GM18519 (cell line): ENCODE measurements around the gene DEPP1.

Experiments
- ATAC-seq: cut with Tn5 transposase; IDR thresholded peaks from one replicate; pipeline ENCODE4 v1.9.1; 2021; ENCODE audit warnings: mild to moderate bottlenecking, moderate library complexity; ENCODE audit not compliant: unreplicated experiment, low FRiP score

DEPP1 gene

DNA sequence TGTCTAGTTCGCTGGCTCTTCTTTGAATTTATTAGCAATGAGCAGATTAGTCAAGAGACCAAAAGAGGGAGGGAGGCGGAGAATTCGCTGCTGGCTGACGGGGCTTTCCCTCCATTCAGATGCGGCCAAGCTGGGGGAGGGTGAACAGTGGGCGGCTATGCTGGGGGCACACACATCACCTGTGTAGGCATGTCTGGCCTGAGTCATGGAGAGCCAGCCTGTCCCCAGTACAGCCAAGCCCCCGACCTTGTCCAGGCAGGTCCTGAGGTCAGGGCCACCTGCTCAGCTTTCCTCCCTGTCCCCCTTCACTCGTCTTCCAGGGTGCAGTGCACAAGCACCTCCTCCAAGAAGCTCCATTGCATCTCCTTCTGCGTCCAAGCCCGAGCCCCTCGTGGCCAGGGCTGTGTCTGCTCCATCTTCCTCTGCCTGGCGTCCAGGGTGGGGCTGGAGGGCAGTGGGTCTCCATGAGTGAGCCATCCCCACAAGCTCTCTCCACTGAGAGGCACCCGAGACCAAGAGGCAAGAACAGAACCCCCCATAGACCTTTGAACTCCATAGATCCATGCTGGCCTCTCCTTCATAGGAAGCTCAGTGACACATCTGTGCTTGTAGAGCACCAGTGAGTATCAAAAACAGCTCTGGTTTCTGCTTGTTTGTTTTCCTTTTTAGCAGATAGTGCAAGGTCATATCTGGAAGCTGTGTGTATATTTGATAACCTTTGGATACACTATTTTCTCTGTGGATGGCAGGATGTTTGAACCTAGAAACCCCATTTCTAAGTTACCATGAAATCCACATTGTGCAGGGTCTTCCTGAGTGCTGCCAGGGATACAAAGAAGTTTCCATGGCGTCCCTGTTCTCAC lies 1.9 kb upstream of the DEPP1 start:
- no peak for ATAC-seq

DNA sequence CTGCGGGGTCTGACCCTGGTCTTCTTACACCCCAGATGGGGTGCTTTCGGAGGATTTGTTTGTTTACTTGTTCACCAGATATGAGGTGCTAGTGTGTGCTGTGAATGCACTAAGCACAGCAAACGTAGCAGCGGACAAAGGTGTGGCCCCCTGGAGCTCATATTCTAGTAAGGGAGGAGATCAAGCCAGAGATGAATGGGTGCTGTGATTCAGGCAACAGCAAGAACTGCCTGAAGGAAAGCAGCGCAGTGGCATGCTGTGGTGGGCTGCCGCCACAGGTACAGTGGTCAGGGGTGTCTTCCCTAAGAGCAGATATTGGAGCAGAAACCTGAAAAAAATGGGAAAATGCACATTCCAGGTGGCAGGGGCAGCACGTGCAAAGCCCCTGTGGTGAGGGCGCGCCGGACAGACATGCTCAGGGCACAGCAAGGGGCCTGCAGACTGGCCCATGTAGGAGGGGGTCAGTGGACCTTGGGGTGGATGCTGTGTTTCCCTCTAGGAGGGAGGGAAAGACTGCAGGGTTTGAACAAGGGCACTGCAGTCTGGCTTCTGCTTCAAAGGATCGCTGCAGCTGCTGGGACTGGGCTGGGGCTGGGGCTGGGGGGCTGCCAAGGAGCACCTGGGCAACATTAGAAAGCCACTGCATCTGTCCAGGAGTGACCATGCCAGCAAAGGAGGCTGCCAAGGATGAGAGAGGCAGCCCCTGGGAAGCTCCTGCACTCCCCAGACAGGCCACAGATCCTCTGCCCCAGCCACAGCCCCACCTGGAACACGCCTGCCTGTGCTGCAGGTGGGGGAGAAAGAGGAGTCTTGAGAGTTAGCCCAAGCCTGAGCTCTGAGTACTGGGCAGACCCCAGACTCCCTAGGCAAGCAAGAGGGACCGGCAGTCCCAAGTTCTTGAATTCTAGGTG lies 927 bp upstream of the DEPP1 start:
- no peak for ATAC-seq

DNA sequence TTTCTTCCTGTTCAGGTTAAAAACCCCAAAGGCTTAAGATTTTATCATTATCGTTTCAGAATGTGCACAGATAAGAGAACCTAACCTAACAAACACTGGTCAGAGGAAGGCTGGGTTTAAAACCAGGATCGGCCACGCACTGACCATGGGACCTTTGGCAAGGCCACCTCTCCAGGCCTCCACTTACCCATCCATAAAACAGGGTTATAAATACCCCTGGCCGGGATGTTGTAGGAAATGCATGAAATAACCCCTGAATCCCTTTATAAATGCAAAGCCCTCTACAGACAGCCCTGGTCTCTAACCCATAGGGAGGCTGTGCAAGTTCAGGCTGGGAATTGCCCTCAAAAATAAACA lies 418 bp downstream of the DEPP1 start:
- no peak for ATAC-seq

DNA sequence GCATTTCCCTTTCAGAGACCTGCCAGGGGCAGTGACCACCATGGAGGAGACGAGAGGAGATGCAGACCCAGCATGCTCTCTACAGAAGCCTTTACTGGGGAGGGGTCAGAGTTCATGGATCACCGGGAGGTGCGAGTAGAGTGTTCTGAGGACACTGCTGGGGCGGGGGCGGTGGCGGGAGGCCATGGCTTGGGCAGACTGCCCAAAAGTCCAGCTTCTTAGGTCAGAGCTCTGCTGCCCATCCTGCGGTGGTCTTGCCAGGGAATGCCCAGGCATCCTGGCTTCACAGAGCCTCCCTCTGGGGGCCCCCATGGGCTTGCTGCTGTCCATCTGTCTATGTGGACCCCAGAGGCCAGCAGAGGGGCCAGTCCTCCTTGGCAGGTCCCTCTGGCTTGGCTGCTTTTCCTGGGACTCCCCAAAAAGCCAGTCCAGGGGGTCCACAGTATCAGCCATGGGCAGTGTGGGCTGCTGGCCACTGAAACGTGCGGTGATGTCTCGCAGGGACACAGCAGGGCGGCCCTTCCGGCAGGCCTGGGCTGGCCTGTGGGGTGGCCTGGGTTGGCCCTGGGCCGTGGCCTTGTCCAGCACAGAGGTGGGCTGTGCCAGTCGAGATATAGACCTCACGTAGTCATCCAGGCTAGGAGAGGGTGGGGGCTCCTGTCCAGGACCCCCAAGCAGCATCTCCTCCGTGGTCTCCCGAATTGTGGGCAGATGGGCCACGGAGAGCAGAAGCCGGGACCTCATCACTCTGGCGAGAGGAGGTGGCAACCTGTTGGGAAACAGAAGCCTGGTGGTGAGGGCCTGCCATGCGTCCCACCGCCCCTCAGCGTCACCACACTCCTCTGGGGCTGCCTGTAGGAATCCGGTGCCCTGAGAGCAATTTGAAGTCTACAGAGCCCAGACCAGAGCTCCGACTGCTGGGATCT lies 1.1 kb downstream of the DEPP1 start:
- ATAC-seq = no peak

DNA sequence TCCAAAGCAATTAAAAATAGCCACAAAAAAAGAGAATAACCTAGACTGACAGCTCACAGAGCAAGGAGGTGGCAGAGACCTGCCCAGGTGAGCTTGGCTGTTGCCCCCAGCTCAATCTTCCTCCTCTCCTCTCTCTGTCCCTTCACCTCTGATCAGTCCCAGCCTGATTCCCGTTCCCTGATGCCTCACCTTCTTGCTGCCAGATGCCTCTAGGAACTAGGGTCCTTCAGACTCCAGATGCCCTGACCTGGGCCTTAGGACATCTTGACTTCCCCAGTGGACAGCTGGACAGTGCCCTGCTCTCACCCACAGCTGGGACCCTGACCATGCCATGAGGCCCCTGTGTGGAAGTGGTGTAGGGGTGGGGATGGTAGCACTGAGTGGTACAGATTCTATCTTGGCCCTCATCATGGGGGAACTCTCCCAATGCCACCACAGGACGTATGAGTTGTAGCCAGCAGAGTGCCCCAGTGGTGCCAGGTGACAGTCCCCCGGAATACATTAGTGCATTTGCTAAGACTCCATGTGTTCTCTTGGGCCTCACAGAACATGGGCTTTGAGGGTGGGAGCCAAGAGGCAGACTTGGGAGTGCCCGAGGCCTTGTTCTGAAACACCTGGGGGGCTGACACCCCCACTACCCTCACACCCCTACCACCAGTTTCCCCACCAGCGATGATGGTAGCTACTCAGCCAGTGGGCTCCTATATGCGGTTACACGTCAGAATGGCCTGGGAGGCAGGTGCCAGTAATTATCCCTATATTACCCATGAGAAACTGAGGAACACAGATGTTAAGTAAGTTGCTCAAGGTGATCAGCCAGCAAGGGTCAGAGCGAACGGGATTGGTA lies 2.0 kb downstream of the DEPP1 start:
- ATAC-seq = no peak

DNA sequence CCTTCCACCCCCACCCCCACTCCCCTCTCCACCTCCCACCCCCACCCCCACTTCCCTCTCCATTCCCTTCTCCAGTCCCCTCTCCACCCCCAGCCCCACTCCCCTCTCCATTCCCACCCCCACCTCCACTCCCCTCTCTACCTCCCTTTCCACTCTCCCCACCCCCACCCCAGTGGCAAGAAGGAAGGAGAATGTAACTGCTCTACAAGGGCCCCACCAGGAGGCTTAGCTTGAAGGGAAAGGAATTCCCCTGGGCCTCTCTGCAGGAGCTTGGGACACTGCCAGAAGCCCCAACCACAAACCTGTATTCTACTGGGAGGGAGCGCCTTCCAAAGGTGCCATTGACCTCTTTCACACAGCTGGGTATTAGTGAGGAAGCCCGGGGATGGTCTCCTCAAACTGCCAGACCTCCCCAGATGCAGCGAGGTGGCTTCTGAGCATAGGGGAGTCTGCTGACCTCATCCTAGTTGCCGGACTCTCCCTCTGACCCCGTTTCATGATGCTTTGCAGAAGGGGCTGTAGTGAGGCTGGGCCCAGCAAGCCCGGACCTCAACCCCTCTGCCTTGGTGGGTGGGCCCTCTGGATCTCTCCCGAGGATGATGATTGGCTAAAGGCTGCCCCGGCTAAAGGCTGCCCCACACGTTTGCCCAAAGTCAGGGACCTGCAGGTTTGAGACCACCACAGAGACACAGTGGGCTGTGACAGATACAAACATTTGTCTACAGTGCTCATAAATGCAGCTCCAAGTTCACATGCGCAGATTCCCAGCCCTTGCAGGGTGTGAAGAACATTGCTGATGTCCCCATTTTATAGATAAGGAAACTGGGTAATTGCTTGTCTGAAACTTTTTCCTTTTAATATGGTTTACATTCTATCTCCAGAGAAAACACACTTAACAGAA lies 2.9 kb downstream of the DEPP1 start:
- ATAC-seq = no peak

DNA sequence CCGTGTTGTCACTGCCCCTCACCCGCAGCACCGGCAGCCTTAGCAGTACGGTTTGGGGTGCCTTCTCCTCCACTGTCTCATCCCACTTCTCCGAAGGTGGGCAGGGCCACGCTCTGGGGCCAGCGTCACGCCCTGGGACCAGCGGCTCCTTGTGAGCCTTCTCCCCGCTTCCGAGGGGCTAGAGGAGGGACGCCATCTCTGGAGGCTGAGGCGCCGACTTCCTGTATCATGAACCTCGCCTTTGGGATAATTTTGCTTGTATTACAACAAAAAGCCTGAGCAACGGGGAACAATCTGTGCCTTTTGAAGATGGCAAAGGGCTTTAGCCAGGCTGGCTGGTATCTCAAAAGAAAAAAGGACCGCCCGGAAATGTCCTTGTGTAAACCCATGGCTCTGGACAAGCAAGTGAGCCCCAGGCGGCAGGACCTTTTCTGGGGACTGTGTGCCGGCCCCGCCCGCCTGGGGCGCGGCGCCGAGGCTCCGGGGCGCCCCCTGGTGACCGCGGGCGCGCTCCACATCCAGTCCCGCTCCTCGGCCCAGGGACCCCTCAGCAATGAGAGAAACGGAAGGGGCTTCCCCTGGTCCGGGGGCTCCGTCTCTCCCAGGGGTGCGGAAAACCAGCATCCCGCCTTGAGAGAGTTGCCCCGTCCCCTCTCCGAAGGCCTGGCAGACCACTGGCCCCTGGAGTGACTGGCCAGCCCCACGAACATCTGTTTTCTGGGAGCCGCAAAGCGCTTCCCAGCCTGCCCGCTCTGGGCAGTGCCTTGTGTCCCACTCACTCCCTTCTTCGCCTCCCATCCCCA lies 3.8 kb downstream of the DEPP1 start:
- peak; percentile 60 for ATAC-seq

DNA sequence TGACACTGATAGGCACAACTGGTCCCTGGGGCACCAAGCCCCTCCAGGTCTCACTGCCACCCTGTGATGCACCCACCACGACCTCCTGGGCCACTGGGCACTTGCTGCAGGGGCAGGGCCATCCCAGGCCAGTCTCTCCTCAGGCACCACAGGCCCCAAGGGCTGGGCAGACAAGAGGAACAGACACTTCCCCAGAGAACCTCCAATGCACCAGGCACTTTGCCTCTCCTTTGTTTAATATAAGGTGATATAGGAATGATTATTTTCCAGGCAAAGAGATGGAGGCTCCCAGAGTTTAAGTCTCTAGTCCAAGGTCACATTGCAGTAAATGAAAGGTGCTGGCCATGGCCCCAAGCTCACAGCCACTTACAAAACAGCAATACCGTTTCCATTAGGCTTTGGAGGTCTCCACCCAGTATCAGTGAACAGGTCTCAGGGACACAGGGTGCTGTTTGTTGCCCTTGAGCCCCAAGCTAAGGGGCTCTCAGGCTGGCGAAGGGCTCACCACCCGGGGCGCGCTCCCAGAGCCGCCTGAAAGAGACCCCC lies 4.5 kb downstream of the DEPP1 start:
- no peak for ATAC-seq

DNA sequence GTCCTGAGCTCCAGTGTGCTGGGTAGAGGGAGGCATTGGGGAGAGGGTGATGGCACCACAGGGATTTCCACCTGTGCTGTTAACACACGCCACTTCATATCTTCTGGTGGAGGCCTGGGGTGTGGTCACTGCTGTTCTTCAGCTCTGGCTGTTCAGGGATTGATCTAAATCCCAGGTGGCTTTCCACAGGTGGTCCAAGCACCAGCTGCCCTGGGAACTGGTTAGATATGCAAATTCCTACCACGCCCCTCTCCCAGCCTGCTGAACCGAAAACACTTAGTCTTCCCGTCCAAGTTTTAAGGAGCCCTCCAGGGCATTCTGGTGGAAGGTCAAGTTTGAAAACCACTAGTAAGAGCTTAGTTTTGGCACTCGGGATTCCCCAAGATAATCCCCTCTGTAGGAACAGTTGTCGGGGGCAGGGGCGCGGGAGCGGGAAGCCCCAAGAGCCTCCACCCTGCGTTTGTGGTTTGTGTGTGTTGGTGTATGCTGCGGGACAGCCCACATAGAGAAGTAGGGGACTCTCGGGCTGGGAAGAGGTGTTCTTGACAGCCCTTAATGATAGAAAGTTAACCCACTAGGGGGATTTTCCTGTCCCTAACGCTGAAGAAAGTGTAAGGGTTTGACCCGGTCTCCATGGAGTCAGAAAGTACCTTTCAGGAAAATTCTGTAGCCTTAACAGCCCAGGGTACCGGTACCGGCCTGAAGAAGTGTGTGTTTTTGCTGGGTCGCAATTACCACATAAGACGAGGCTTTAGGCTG lies 5.1 kb downstream of the DEPP1 start:
- no peak for ATAC-seq

DNA sequence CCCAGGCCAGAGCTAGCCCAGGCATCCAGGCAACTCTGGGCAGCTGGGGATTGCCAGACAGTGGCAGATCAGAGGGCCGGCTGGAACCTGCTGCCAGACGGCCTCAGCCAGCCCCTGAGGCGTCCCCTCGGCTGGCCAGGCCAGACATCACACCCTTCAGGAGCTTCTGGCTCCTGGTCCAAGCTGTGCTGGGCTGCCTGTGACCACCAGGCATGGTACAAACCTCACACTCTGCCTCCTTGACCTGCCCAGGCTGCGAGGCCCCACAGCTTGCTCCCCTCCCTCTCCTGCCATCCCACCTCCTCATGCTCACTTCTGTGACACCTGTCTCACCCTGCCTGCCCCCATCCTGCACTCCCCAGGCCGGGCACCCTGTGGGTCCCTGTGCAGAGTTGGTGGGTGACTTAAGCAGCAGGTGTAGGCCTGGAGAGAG lies 5.7 kb downstream of the DEPP1 start:
- no peak for ATAC-seq

DNA sequence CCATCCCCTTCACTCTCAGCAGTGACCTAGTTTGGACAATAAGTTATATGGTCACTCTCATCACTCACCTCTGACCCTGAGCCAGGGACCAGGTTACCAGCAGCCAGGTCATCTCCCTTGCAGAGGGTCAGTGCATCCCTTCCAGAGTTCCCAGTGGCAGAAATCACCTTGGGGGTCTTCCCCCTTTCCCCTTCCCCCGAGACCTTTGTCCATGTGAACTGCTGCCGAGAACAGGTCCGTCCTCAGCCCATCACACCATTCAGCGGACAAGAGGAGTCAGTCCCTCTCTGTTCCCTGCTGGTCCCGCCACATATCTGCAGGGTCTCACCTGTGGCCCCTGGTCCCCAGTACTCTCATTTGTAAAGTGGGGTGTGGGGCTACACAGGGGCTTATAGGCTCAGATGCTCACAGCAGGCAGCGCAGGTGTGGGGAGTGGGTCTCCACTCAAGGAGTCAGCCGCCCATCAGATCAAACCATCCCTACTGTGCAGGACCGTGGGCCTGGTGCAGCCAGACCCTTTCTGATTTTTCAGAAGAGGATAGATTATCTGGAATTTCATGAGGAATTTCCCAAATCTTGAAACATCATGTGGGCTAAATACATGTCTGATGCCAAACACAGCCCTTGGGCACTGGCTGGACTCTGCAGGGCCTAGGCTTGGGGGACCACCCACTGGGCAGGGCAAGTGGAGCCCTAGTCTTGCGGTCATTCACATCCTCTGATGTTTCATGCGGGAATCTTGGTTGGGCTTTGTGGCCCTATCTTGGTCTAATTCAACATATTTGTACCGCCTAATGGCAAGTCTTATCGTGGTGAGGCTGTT lies 6.5 kb downstream of the DEPP1 start:
- ATAC-seq = no peak

DNA sequence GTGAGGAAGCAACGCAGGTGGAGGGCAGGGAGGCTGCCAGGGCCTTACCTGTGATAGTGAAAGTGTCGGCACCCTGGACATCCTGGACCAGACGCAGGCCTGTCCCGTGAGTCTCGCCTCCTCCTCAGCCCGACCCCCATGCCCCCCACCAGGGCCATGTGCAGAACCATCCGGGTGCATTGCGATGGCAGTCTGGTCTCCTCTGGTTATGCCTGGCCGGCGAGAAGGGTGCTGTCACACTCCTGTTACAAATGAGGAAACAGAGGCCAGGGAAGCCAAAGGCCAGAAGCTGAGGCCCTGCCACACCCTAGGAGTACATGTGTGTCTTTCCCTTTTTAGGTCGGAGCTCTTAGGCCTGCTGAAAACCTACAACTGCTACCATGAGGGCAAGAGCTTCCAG lies 7.2 kb downstream of the DEPP1 start:
- ATAC-seq = no peak

DNA sequence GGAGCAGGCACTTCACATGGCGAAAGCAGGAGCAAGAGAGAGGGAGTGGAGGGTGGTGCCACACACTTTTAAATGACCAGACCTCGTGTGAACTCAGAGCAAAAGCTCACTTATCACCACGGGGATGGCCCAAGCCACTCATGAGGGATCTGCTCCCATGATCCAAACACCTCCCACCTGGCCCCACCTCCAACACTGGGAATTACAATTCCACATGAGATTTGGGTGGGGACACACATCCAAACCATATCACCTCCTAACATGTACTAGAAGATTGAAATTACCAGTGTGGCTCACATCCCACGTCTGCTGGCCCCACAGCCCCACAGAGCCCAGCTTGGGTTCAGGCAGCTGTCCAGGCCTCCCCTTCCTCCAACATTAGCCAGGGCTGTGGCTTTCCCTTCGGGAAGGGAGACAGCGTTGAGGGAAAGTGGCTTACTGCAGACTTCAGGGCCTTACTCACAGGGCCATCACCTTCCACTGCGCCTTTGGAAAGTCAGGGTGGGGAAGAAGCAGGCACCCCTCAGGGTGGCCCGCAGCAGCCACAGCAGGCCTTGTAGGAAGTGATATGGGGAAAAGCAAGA lies 7.7 kb downstream of the DEPP1 start:
- ATAC-seq = no peak

DNA sequence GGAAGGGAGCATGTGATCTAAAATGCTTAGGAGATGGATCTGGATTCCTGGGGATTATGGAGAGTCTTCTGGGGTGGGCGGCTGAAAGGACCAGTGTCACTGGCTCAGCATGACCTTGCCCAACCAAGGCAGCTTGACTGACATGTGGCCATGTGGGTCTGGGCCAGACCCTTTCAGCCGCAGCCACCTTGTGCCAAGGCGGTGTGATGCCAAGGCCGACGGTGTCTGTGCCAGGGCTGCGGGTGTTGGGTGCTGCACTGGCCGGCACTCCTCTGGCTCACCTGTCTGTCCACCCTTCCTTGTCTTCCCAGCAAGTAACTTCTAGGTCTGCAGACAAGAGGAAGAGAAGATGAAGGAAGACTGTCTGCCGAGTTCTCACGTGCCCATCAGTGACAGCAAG lies 8.8 kb downstream of the DEPP1 start:
- ATAC-seq = no peak

DNA sequence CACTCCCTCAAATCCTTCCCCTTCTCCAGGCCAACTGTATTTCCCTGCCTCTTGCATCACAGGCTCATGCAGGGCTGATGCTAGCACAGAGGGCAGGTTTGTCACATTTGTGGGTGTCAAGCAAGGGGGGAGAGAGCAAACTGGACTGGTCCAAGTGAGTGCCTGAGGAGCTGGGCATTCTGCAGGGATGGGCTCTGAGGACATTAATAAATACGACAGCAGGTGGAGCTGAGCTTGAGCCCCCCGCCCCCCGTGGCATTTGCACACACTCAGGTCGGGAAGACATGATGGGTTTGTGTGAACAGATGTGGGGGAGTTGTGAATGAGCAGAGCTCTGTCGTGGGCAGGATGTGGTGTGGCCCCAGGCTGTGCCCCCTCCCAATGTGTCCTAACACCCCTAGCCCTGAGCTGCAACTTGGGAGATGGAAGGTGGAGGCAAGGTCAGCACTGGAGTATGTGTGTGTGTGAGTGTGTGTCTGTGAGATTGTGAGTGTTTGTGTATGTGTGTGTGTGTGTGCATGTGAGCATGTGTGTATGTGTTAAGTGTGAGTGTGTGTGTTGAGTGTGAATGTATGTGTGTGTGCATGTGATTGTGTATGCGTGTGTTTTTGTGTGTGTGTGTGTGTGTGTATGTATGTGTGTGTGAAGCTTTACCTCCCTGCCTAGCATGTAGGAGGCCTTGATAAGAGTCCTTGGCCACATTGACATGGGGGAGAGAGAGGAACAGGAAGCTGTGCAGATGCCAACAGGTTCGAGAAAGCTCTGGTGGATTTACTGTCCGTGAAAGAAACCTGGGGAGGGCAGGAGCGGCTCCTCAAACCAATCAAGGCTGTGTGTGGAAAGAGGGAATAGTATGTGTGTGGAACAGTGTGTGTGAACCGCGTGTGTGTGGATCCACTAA lies 9.9 kb downstream of the DEPP1 start:
- no peak for ATAC-seq
